Loucy (cell line): Measurements from ENCODE around the gene UBAP2.

Source experiments
- EZH2phosphoT487 ChIP-seq: fragments of 200-600 bp; IDR thresholded peaks from 2 replicates; pipeline ENCODE4 v1.6.1; 2018; ENCODE audit warnings: antibody characterized with exemption, mild to moderate bottlenecking, moderate library complexity, borderline replicate concordance
- TF ChIP-seq, protein P1 (sequence below): fragments of 200-600 bp; sonication (generic); conservative IDR thresholded peaks from 2 replicates; pipeline ENCODE4 v1.5.1; 2014; ENCODE audit warnings: mild to moderate bottlenecking, antibody characterized with exemption, low read length

DNA sequence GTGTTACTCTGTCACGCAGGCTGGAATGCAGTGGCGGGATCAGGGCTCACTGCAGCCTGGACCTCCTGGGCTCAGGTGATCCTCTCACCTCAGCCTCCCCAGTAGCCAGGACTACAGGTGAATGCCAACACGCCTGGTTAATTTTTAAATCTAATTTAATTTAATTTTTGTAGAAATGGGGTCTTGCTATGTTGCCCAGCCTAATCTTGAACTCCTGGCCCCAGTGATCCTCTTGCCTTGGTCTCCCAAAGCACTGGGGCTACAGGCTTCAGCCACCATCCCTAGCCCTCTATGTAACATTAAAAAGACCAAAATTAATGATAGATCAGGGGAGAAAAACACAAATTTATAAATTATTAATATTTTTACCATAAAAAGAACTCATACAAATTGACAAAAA, 11.3 kb upstream of the UBAP2 start:
- no peak for TF ChIP-seq EZH2phosphoT487
- TF ChIP-seq, protein P1, sequence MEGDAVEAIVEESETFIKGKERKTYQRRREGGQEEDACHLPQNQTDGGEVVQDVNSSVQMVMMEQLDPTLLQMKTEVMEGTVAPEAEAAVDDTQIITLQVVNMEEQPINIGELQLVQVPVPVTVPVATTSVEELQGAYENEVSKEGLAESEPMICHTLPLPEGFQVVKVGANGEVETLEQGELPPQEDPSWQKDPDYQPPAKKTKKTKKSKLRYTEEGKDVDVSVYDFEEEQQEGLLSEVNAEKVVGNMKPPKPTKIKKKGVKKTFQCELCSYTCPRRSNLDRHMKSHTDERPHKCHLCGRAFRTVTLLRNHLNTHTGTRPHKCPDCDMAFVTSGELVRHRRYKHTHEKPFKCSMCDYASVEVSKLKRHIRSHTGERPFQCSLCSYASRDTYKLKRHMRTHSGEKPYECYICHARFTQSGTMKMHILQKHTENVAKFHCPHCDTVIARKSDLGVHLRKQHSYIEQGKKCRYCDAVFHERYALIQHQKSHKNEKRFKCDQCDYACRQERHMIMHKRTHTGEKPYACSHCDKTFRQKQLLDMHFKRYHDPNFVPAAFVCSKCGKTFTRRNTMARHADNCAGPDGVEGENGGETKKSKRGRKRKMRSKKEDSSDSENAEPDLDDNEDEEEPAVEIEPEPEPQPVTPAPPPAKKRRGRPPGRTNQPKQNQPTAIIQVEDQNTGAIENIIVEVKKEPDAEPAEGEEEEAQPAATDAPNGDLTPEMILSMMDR: no peak
